Ishikawa (cell line): ENCODE measurements around the gene CENPT.

Experiments used
- CEBPB ChIP-seq: IDR thresholded peaks from 2 replicates; pipeline ENCODE4 v1.6.1; 2012
- EP300 ChIP-seq: IDR thresholded peaks from 2 replicates; pipeline ENCODE4 v1.6.1; 2012; ENCODE audit warnings: borderline replicate concordance

DNA sequence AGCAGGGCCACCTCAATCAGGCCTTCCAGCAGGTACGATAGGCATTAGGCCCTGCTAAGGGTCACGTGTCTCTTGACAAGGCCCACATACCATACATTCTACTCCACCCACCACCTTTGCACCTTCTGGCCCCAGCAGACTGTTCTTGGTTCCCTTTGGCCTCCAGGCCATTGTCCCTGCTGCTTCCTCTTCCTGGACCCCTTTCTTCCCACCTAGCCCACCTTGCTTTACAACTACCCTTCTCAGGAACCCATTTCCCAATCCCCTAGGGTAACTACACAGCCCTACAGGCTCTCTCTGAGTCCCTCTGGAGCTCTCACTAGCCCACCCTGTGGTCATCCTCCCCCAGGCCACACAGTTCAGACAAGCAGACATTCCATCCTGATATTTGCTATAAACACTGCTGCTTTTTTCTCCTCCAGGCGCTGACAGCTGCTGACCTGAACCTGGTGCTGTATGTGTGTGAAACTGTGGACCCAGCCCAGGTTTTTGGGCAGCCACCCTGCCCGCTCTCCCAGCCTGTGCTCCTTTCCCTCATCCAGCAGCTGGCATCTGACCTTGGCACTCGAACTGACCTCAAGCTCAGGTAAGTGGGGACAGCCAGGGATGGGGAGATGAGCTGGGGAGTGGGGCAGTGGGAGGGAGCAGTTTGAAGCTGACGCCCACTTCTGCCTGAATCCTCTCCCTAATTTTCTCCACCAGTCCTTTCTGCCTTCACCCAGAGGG is 35.8 kb upstream of the CENPT start:
- TF ChIP-seq CEBPB (no peak), EP300 (no peak)
